ENCODE results near the gene CDK13.

- TF ChIP-seq MYC (IDR thresholded peaks at IDR 0.05; ENCODE audit: low read depth, low read length) (no peak), MAX (IDR thresholded peaks at IDR 0.05; ENCODE audit: insufficient read depth, insufficient read length) (no peak), EZH2 (IDR thresholded peaks at IDR 0.05; ENCODE audit: borderline replicate concordance, low read depth, low read length, severe bottlenecking) (no peak), POLR2AphosphoS5 (IDR thresholded peaks at IDR 0.05; ENCODE audit: insufficient read depth, low read depth, low read length) (no peak), CTCF (IDR thresholded peaks at IDR 0.05; ENCODE audit: extremely low read depth in 1 of 2, insufficient read depth in 1 of 2, low read depth in 1 of 2, low read length in 2 of 2) (no peak), POLR2A (IDR thresholded peaks at IDR 0.05; ENCODE audit: low read depth, low read length) (no peak), GATA2 (IDR thresholded peaks at IDR 0.05; ENCODE audit: insufficient read depth, insufficient read length, low read depth, low read length) (no peak)
Observed at GRCh38 chr7:40047661-40048060, 97.6 kb downstream of the CDK13 start.
